Astrocyte (in vitro differentiated cells and primary cell): ENCODE measurements around the gene MSL2.

Experiments used
- EZH2 ChIP-seq: IDR thresholded peaks from 2 replicates; pipeline ENCODE4 v1.6.1; 2012; ENCODE audit warnings: mild to moderate bottlenecking, low read length, inconsistent platforms; ENCODE audit not compliant: insufficient read depth
- TF ChIP-seq, protein P1 (sequence below): IDR thresholded peaks from 2 replicates; pipeline ENCODE4 v1.5.1; 2011; ENCODE audit warnings: low read depth, mild to moderate bottlenecking, inconsistent platforms, low read length, moderate library complexity; ENCODE audit not compliant: insufficient read depth

DNA sequence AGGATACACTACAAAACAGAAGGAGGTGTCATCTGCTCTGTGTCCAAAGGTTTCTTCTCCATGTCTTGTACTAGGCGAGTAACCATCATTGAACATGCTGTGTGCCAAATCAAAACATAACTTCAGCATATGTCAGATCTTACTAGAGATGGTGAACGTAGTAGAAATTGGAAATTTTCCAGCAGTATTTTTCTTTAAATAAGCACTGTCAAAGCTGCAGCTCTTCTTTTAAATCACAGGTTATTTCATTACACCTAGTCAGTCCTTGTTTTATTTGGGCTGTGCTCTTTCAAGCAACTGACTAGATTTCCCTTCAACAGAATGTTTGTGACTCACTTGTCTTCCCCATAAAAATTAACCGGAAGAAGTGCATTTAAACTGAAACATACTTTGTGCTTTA is 46.5 kb downstream of the MSL2 start:
- TF ChIP-seq, protein P1, sequence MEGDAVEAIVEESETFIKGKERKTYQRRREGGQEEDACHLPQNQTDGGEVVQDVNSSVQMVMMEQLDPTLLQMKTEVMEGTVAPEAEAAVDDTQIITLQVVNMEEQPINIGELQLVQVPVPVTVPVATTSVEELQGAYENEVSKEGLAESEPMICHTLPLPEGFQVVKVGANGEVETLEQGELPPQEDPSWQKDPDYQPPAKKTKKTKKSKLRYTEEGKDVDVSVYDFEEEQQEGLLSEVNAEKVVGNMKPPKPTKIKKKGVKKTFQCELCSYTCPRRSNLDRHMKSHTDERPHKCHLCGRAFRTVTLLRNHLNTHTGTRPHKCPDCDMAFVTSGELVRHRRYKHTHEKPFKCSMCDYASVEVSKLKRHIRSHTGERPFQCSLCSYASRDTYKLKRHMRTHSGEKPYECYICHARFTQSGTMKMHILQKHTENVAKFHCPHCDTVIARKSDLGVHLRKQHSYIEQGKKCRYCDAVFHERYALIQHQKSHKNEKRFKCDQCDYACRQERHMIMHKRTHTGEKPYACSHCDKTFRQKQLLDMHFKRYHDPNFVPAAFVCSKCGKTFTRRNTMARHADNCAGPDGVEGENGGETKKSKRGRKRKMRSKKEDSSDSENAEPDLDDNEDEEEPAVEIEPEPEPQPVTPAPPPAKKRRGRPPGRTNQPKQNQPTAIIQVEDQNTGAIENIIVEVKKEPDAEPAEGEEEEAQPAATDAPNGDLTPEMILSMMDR, result no peak
- no peak for TF ChIP-seq EZH2
